Body of pancreas (tissue), 4 donors: Measurements from ENCODE around the gene KIF23. TPM values are rescaled to one million over a fixed set of nuclear protein-coding genes. Genes with fewer than 3 reads are reported as not detected.
A peak's percentile ranks its signal among the peaks of the same experiment; 100 is the strongest.

Experiments used
- ATAC-seq: fragments of 150-250 bp; one replicate; pipeline ENCODE4 v1.9.1; 2016
- DNase-seq, 4 donors: peaks; one replicate each; pipeline ENCODE4 v3.0.0-alpha.2; 2019
- H3K27ac ChIP-seq, 4 donors: fragments of 200-600 bp; sonication (generic); 1 replicate in 3 of 4; 2 replicates in 1 of 4; pipeline versions ENCODE4 v1.5.1 to v1.6.1; 2016 to 2019; ENCODE audit warnings: mild to moderate bottlenecking in 1 of 4, mixed read lengths in 1 of 4, moderate library complexity in 1 of 4
- H3K27me3 ChIP-seq, 2 donors: fragments of 200-600 bp; sonication (generic); one replicate each; pipeline ENCODE4 v1.6.0; 2016; ENCODE audit warnings: mild to moderate bottlenecking in 1 of 2
- H3K36me3 ChIP-seq, 2 donors: fragments of 200-600 bp; sonication (generic); replicated peaks in 1 of 2; 2 replicates each; pipeline ENCODE4 v1.5.1; 2016; ENCODE audit warnings: low read depth in 2 of 2; ENCODE audit not compliant: insufficient read depth in 1 of 2
- H3K4me1 ChIP-seq: fragments of 200-600 bp; sonication (generic); one replicate; pipeline ENCODE4 v1.6.0; 2016
- H3K4me3 ChIP-seq, 2 donors: fragments of 200-600 bp; sonication (generic); 1 replicate in 1 of 2; 2 replicates in 1 of 2; pipeline ENCODE4 v1.5.1; 2016 to 2019
- H3K9me3 ChIP-seq, 3 donors: fragments of 200-600 bp; sonication (generic); 1 replicate in 2 of 3; 2 replicates in 1 of 3; pipeline ENCODE4 v1.5.1; 2016
- CTCF ChIP-seq, 7 experiments: fragments of 450-650 bp in 4 of 7; fragments of 200-600 bp in 3 of 7; sonication (generic) in 3 of 7; IDR thresholded peaks; one replicate each; pipeline ENCODE4 v1.5.1; 2016 to 2019; ENCODE audit warnings: antibody characterized with exemption in 7 of 7
- POLR2A ChIP-seq, 3 donors: fragments of 450-650 bp; IDR thresholded peaks; one replicate each; pipeline ENCODE4 v1.6.1; 2016; ENCODE audit warnings: antibody characterized with exemption in 3 of 3, mild to moderate bottlenecking in 2 of 3
- WGBS, 2 donors: methylation state at CpG; one replicate each; pipeline ENCODE4 v1.1.5; 2017; 5-methylcytosine and 5-hydroxymethylcytosine counted together
- intact Hi-C: fragments of 100-400 bp; cut with DNase I; formaldehyde crosslinking; loops from one replicate; pipeline ENCODE4 v1.15.1; 2023
- total RNA-seq, 2 donors: library from RNA; depleted of rRNA; stranded (reverse); fragments of >200 nt; gene quantifications; one replicate each; pipeline ENCODE4 v1.1.0, GENCODE V29; 2016

KIF23 gene
- total RNA-seq = 1 to 10 TPM in 1 of 2 donors, under 1 TPM in 1; 0.99 to 2.9 TPM

- intact Hi-C loops = no loop called here
- WGBS, 2 donors = 1 to 4% methylated on average over 26 to 77 of the region's 78 CpGs
Measured at GRCh38 chr15:69413822-69414700, at the start of gene KIF23. KIF23 (plus strand) TSS chr15:69414349; CDS start chr15:69414466, 117 bp downstream.

GRCh38 chr15:69367236-69367635 is 46.9 kb upstream of the KIF23 start:
- Histone ChIP-seq H3K4me1 (no peaks in the 10 kb centered on the region), H3K36me3 (no peaks in the 10 kb centered on the region), H3K4me3 (no peak overlapping the region), H3K27me3 (no peaks in the 10 kb centered on the region), H3K9me3 (no peaks in the 10 kb centered on the region), H3K27ac (no peak overlapping the region)
- intact Hi-C loops = no loop called here
- DNase-seq (no peak), ATAC-seq (no peak)
- TF ChIP-seq POLR2A (IDR thresholded peaks at IDR 0.05) (no peak), CTCF (IDR thresholded peaks at IDR 0.05) (no peak)
- 36 to 45% methylated on average over 3 of the region's 3 CpGs for WGBS, 2 donors

More at GRCh38 chr15:69413822-69414700, at the start of gene KIF23:
- H3K27ac ChIP-seq = no peak within 1 kb of the TSS
- no peaks in the 10 kb centered on the region for H3K36me3 ChIP-seq
- H3K9me3 ChIP-seq = no peaks in the 10 kb centered on the region
- DNase-seq (peak; percentile 88 to 91 (median 91)), ATAC-seq (peak; percentile 98)
- no peak for TF ChIP-seq CTCF (IDR thresholded peaks at IDR 0.05)
- H3K4me1 ChIP-seq = peaks cover 12% of the 10 kb centered on the region
- H3K27me3 ChIP-seq = no peaks in the 10 kb centered on the region
- peak within 1 kb of the TSS; percentile 31 to 49 for H3K4me3 ChIP-seq

GRCh38 chr15:69369631-69370030 is 44.5 kb upstream of the KIF23 start:
- intact Hi-C loops = no loop called here
- Histone ChIP-seq H3K27ac (no peak overlapping the region), H3K4me3 (no peak overlapping the region), H3K4me1 (no peaks in the 10 kb centered on the region), H3K27me3 (no peaks in the 10 kb centered on the region), H3K36me3 (no peaks in the 10 kb centered on the region), H3K9me3 (no peaks in the 10 kb centered on the region)
- TF ChIP-seq CTCF (IDR thresholded peaks at IDR 0.05) (no peak), POLR2A (IDR thresholded peaks at IDR 0.05) (no peak)
- ATAC-seq = no peak
- 79 to 84% methylated on average over 2 of the region's 2 CpGs for WGBS, 2 donors
- no peak for DNase-seq

- intact Hi-C loops = no loop called here
- Histone ChIP-seq H3K27ac (no peak overlapping the region), H3K4me1 (no peaks in the 10 kb centered on the region), H3K9me3 (no peaks in the 10 kb centered on the region), H3K27me3 (no peaks in the 10 kb centered on the region), H3K4me3 (no peak overlapping the region), H3K36me3 (no peaks in the 10 kb centered on the region)
- TF ChIP-seq CTCF (IDR thresholded peaks at IDR 0.05) (no peak), POLR2A (IDR thresholded peaks at IDR 0.05) (no peak)
- WGBS, 2 donors = 60 to 64% methylated on average over 6 of the region's 6 CpGs
- no peak for DNase-seq
- ATAC-seq = no peak
Measured at GRCh38 chr15:69373406-69373805, 40.7 kb upstream of the KIF23 start.
